ENCODE measurements around the gene SRRM4.

SRRM4 gene

DNA sequence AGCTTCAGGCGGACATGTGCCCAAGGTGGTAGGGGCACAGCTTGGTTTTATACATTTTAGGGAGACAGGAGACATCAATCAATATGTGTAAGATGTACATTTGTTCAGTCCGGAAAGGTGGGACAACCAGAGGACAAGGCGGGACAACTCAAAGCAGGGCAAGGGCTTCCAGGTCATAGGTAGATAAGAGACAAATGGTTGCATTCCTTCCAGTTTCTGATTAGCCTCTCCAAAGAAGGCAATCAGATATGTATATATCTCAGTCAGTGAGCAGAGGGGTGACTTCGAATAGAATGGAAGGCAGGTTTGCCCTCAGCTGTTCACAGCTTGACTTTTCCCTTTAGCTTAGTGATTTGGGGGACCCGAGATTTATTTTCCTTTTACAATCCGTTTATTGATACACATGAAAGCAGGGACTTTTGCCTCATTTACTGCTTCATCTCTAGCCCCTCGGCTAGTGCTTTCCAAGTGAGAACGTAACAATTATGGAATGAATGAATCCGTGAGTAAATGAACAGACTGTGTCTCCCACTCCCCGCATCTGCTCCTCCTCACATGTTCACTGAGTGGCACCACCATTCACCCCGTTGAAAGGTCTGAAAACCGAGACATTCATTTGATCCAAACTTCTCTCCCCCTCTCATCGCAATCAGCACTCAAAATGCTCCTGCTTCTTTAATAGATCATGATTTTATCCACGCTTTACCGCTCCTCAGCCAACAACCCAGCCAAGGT, 190.5 kb downstream of the SRRM4 start:
- DNase-seq: no peak

DNA sequence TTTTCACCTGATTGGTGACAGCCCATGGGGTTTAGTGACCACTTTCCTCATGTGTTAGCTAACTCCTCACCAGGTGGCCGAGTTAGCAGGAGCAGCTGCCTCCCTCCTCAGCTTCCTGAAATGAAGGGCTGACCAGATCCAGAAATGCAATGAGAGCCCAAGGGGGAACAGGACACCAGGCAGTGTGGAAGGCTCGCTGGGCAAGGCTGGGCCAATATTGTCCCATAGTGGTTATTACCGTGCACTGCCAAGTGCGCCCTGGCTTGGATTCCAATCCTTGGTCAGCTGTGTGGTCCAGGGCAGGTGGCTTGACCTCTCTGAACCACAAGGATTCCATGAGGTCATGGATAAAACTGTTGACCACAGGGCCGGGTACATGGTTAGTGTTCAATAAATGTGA, 193.7 kb downstream of the SRRM4 start:
- no peak for DNase-seq

DNA sequence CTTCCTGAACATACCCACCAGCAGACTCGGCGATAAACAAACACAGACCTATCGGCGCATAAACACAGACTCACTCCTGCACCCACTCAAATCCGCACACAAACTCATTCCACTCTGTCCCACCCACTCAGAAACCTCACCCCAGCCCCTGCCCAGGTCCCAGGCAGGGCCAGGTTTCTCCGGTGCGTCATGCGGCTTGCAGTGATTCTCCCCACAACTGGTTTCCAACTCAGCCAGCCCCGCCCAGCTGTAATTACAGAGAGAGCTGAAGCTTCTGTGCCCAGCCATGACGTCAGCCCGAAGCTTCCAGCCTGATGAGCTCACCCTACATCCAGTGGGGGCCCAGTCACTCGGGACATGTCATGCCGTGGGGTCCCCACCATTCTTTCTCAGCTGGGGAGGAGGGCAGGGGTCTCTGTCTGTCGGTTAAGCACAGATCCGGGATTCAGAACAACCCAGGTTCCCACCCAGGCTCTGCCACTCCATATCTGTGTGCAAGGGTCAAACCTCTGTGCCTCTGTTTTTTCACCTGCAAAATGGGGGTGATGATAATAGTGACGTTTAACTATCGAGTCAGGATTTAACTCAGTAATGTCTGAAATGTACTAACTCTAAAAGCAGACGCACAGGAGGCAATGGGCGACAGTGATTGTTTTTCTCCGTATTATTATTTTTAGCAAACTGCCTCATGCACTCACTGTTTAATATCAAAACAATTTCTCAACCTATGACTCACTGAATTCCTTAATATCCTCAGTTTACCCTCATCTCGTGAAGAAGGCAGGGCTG, 195.1 kb downstream of the SRRM4 start:
- no peak for DNase-seq

DNA sequence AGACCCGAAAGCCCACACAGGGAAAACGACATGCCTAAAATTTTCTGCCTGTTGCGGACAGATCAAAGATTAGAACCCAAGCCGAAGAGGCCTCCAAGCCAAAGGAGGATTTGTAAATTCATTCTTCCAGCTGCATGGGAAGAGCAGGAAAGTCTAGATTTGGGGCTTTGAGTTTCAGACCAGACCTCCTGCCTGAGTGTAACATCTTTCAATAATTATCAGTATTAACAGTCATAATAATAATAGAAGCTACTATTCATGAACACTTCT, 195.7 kb downstream of the SRRM4 start:
- no peak for DNase-seq

DNA sequence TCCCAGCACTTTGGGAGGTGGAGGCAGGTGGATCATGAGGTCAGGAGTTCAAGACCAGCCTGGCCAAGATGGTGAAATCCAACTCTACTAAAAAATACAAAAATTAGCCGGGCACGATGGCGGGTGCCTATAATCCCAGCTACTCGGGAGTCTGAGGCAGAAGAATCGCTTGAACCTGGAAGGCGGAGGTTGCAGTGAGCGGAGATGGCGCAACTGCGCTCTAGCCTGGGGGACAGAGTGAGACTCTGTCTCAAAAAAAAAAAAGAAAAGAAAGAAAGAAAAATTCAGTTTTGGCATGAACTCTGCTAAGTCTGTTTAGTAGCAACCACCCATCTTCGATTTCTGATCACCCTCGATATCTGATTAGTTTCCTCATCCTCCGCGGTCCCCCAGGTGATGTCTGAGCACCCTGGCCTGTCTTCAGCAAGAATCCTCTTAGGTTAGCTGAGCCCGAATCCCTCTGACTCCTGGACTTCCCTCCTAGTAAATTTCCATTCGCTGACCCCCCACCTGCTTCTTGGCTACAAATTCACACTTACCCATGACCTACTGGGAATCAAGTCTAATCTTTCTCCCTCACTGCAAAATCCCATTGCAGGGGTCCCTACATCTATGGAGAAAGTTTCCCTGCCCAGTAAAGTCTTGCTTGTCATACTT, 196.5 kb downstream of the SRRM4 start:
- no peak for DNase-seq

DNA sequence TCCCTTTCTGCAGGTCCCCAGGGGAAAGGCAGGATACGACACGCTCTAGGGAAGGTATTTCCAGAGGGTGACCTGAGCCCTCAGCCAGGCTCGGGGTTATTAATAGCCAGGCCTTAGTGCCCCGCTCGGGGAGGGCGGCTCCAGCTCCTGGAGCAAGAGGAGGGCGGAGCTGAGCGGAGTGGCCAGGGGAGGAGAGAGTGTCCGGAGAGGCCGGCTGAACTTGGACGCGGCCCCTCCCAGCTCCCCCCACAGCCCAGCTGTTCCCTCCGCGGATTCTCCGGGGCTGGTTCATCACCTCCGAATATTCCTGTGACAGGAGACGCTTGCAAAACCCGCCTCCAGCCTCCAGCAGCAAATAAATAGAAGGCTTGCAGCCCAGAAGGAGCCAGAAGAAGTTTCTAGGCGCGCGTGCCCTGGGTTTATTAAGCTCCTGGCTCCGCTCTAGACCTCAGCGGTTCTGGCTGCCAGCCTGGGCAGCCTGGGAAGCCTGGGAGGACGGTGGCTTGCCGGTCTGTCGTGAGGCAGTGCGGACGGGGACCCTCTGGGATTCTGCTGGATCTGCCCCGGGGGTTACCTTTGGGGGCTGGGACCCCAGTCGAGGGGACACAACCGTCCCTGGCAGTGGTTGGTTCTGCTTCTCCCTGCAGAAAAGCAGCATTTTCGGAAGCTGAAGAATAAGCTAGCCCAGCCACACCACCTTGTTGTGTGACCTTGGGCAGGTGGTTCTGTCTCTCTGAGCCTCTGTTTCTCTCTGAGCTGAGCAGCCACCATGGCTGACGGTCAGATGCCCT, 197.4 kb downstream of the SRRM4 start, which contains the start of gene HSPB8:
HSPB8 (plus strand) TSS at position 388 of the 791 bp plus-strand sequence; CDS start at position 770, 382 bp downstream.
- no peak for DNase-seq

DNA sequence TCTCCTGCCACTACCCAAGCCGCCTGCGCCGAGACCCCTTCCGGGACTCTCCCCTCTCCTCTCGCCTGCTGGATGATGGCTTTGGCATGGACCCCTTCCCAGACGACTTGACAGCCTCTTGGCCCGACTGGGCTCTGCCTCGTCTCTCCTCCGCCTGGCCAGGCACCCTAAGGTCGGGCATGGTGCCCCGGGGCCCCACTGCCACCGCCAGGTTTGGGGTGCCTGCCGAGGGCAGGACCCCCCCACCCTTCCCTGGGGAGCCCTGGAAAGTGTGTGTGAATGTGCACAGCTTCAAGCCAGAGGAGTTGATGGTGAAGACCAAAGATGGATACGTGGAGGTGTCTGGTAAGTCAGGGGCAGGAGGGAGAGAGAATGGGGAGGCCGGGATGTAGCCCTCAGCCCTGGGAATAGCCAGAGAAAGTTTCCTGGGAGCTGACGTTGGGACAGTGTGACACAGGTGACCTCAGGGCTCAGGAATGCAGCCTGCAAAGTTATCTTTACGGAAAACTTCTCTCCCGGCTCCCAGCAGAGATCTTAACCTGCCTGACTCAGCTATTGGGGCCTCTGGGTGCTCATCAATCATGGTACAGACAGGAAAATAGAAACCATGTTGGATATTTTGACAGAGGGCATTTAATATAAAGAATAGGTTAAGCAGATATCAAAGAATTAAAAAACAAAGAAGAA, 198.1 kb downstream of the SRRM4 start:
- DNase-seq: no peak

DNA sequence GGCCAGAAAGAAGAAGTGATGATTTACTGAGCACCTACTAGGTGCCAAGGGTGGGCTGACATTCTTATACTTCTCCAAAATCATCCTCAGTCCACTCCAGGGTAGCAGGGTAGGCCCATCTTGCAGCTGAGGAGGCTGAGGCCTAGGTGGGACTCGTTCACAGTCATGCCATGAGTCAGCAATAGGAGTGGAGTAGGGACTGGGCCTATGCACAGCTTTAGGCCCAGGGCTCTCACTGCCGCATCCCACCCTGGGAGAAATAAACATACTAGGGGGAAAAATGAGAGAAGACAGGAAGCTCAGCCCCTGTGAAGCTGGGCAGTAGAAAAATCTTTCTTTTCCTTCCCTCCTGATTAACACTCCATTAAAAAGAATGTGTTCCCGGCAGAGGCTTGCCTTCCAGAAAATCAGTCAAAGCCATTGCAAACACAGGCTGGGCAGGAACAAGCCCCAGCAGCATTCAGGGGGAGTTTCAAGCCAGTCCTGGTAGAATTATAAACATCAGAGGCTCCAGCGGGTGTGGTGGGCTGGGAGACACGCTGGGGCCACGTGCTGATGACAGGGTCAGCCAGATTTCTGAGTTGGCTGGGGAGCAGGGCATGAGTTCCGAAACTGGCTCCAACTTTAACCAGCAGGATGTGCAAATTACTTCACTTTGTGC, 199.2 kb downstream of the SRRM4 start:
- no peak for DNase-seq

DNA sequence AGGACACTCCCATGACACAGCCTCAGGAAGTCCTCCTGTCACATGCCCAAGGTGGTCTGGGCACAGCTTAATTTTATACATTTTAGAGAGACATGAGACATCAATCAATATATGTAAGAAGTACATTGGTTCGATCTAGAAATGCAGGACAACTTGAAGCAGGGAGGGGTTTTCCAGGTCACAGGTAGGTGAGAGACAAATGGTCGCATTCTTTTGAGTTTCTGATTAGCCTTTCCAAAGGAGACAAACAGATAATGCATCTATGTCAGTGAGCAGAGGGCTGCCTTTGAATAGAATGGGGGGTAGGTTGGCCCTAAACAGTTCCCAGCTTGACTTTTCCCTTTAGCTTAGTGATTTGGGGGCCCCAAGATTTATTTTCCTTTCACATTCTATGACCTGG, 199.9 kb downstream of the SRRM4 start:
- DNase-seq: no peak

DNA sequence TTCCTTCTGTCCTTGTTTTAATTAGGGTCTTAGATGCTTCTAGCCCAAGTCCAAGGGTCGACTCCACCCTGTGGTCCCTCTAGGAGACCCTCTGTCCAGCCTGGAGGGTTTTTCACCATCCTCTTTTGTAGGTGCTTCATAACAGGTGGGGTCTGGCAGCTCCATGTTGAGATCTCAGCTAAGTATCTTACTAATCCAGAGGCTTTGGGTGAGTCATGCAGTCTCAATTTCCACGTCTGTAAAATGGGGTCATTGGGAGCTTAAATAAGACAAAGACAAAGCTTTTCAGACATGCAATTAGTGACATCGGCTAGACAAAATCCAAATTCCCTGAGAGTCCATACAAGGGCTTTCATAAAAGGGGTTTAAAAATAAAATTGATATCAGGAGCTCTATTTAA, 200.6 kb downstream of the SRRM4 start:
- no peak for DNase-seq

DNA sequence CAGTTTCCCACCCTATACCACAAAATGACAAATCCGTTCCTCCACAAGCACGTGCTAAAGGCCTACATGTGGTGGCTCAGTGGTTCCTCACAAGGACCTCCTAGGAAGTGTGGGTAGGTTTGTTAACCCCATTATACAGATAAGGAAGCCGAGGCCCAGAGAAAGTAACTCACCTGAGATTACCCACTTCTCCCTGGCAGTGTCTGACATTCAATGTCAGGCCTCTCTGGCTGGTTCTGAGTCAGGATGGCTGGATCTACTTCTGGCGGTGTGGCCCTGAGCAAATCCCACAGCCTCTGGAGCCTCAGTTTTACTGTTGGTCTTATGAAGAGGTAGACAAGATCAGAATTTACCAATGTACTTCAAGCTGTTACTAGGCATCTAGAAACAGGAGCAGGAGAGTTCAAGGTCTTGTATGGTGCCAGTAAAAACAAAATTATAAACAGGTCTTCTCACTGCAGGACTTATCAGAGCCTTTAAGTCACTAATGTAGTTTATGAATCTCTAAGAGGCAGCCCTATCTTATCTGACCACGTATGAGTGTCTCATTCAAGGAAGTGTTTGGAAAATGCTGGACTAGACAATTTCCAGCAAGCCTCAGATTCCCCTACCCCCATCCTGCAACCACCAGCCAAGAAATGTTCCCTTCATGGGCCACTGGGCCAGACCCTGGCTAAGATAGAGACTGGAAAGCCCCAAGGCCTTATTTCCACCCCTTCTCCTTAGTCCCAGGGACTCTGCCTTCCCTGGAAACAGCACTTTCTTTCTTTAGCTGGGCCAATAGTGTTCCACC, 201.6 kb downstream of the SRRM4 start:
- no peak for DNase-seq

DNA sequence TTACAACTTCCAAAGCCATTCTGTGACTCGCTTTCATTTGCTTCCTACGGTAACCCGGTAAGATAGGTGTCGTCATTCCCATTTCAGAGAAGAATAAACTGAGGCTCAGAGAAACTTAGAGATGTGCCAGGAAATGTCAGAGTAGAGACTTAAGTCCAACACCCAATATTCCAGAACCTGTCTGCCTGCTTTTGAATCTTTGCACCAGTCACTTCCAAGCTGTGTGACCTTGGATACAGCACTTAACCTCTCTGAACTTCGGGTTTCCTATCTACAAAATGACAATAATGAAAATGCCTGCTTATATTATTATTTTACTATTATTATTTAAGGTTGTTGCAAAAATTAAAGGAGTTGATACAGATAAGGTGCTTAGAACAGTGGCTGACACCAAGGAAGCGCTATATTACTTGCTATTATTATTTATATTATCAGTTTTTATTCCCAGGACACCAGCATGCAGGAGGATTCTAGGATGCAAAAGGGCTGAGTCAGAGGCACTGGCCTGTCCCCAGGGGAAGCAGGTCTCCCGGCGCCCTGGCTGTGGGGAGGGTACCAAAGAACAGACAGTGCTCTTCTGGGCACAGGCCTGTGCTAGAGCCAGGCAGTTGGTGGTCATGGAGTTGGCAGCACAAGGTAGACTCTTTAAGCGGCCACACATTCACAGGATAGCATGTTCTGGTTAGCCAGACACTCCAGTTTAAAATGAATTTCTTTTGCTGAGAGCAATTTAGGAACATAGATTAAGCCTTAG, 202.8 kb downstream of the SRRM4 start:
- no peak for DNase-seq

DNA sequence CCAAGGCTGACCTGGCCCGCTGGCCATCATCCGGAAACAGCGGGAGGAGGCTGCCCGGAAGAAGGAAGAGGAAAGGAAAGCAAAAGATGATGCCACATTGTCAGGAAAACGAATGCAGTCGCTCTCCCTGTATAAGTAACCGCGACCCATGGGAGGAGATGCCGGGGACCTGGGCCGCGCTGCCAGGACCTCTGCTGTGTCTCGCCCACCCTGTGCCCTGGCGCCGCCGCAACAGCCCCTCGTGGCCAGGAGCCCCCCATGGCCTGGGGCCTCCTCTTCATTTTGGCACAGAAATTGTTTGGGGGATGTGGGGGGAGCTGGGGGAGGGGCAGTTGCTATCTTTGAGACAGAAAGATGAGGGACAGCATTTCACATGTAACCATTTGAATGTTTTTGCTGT, 213.9 kb downstream of the SRRM4 start:
- DNase-seq: no peak

DNA sequence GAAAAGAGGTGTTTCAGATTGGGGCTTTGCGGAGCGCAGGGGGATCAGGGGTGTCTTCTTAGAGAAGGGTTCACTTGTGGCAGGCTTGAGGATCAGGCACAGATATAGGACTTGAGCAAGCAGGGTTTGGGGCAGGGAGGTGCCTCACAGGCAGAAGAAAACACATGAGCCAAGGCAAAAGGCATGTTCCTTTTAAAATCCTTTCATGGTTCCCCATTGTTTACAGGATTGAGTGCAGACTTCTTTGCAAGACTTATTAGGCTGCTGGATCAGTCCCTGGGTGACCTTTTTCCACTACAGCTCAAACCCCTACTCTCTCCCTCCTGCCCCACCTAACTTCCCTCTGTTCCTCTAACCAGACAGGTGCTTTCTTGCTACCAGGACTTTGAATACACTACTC, 217.1 kb downstream of the SRRM4 start:
- DNase-seq: no peak

DNA sequence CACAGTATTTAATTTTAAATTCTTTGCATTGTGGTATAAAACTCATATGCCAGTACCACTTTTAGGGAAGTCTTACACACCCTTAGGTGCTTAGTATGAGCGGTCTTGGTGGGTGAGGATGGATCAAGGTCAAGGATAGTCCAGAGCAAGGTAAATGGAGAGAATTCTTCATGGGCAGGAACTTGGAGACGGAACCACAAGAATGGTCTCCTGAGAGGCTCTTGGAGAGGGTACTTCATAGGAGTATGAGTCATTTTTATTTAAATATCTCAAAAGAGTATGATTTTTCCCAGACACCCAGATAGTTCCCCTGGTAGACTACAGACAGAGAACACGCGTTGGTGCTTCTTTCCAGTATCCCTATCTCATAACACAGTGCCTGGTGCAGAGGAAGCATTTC, 219.3 kb downstream of the SRRM4 start:
- no peak for DNase-seq

DNA sequence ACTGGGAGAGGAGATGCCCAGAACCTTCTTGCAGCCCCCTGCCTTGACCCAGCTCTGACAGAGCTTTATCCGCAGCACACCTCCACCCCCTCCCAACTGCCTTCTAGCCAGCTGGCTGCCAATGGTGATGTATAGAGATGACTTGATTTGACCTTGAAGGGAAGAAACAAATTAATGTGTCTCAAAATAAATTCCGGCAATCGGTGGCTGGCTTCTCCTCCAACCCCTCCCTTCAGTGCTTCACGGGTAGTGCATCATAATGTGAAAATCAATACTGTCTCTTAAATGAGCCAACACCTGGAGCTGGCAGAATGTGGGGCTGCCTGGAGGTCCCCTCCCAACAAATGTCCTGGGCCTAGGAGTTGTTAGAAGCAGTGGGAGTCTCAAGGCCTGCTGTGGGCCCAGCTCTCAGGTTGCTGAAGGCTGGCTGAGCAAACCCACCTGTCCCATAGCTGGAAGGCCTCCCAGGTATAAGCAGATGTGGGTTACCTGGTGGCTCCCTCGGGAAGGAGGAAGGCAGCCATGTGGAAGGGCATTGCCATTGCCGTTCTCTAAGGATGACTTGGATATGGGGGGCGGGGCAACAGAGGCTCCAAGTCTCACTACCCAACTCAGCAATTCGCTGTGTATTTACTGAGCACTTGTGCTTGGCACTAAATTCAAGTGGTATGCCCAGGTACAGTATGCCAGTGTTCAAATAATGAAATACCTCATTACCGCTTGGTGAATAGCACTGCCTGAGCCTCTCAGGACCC, 220.6 kb downstream of the SRRM4 start:
- DNase-seq: no peak

DNA sequence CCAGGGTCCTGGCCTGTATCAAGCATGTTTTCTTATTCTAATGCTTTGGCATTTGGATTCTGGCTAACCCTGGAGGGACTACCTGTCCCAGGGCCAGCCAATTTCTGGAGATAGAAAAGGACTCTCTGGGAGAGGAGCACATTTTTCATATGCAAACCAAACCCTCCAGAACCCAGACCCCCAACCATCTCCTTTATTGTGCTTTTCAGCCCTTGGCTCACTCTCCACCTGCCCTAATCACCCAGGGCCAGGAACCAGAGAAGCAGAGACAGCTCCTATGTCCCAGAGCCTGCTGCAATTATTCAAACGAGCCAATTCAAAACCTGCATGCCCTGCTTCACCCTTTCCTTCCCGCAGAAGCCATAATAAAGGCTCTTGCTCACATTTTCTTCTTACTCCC, 221.2 kb downstream of the SRRM4 start:
- no peak for DNase-seq

DNA sequence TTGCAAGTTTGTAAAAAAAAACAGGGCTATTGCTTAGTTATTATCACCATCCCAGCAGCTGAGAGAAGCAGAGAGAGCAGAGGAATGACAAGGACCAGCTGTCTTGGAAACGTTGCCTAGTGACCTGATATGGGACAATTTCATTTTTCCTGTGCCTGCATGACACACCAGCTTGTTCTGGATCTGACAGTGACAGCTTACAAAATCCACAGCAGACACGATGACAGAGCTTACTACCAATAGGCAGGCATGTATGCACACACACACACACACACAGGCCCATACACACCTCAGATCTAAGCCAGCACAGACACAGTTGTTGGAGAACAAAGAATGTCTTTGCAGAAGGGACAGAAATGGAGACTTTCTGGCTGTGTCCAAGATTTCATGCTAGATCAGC, 222.8 kb downstream of the SRRM4 start:
- no peak for DNase-seq

DNA sequence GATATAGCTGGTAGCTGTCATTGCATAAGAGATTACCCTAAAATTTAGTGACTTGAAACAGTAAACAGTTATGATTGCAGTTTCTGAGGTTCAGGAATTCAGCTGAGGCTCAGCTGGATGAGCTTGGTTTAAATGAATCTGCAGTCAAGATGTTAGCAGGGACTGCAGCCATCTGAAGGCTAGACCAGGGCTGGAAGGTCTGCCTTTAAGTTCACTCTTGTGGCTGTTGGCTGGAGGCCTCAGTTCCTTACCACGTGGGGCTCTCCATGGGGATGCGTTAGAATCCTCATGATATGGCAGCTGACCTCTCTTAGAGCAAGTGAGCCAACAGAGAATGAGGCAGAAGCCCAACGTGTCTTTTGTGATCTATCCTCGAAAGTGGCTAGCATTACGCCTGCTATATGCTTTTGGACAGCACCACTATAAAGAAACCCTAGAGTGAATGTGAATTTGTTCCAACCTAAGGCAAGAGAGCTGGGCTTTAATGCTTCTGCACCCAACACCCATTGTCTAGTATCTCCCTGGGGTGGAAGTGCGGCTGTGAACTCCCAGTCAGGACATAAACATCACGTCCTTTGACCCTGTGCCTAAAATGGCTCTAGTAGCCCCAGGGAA, 223.4 kb downstream of the SRRM4 start:
- DNase-seq: no peak
